Kidney epithelial cell (primary cell): Measurements from ENCODE around the gene CD99. TPM values are rescaled to one million over a fixed set of nuclear protein-coding genes. Genes with fewer than 3 reads are reported as not detected.
"Not testable (repeated sequence)": the region's sequence is repeated elsewhere in the genome, so short reads cannot be mapped to it uniquely, and the experiment has no call there.

Experiments used
- DNase-seq: peaks from one replicate; pipeline ENCODE4 v3.0.0-alpha.2; 2010; ENCODE audit warnings: low read depth
- H3K27me3 ChIP-seq: 2 replicates; pipeline ENCODE4 v1.6.0; 2011; ENCODE audit warnings: low read length; ENCODE audit not compliant: control insufficient read depth, insufficient read depth
- H3K36me3 ChIP-seq: 2 replicates; pipeline ENCODE4 v1.5.1; 2011; ENCODE audit warnings: low read length; ENCODE audit not compliant: control insufficient read depth, insufficient read depth
- H3K4me3 ChIP-seq: 2 replicates; pipeline ENCODE4 v1.5.1; 2011; ENCODE audit warnings: low read depth, mild to moderate bottlenecking, control low read depth, low read length
- total RNA-seq: library from RNA; depleted of rRNA; stranded (reverse); fragments of >200 nt; gene quantifications from 2 replicates; pipeline ENCODE4 v1.2.3, GENCODE V29; 2015
- TF ChIP-seq, protein P1 (sequence below): IDR thresholded peaks from 2 replicates; pipeline ENCODE4 v1.5.1; 2011; ENCODE audit warnings: mild to moderate bottlenecking, moderate library complexity, low read length, control low read depth, inconsistent platforms; ENCODE audit not compliant: insufficient read depth, poor library complexity, severe bottlenecking

Gene CD99
- total RNA-seq, 1 donor from 2014 or later: 152 TPM

DNA sequence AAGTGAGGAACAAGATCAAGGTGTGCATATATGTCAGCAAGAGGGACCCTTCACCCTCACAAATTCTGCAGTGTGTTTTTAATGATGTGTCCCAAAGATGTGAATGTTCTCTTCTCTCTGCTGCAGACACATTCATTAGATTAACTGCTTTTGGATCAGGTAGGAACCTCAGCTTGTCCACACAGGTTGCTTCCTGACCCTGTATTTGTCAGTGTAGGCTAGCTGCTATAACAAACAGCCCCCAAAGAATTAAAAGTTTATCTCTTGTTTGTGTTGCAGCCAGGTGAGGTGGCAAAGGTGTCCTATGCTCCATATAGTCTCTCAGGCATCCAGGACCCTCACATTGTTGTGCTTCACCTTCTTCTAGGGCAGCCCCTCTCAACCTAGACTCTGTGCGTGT lies 78.5 kb downstream of the CD99 start:
- TF ChIP-seq, protein P1, sequence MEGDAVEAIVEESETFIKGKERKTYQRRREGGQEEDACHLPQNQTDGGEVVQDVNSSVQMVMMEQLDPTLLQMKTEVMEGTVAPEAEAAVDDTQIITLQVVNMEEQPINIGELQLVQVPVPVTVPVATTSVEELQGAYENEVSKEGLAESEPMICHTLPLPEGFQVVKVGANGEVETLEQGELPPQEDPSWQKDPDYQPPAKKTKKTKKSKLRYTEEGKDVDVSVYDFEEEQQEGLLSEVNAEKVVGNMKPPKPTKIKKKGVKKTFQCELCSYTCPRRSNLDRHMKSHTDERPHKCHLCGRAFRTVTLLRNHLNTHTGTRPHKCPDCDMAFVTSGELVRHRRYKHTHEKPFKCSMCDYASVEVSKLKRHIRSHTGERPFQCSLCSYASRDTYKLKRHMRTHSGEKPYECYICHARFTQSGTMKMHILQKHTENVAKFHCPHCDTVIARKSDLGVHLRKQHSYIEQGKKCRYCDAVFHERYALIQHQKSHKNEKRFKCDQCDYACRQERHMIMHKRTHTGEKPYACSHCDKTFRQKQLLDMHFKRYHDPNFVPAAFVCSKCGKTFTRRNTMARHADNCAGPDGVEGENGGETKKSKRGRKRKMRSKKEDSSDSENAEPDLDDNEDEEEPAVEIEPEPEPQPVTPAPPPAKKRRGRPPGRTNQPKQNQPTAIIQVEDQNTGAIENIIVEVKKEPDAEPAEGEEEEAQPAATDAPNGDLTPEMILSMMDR: no peak

DNA sequence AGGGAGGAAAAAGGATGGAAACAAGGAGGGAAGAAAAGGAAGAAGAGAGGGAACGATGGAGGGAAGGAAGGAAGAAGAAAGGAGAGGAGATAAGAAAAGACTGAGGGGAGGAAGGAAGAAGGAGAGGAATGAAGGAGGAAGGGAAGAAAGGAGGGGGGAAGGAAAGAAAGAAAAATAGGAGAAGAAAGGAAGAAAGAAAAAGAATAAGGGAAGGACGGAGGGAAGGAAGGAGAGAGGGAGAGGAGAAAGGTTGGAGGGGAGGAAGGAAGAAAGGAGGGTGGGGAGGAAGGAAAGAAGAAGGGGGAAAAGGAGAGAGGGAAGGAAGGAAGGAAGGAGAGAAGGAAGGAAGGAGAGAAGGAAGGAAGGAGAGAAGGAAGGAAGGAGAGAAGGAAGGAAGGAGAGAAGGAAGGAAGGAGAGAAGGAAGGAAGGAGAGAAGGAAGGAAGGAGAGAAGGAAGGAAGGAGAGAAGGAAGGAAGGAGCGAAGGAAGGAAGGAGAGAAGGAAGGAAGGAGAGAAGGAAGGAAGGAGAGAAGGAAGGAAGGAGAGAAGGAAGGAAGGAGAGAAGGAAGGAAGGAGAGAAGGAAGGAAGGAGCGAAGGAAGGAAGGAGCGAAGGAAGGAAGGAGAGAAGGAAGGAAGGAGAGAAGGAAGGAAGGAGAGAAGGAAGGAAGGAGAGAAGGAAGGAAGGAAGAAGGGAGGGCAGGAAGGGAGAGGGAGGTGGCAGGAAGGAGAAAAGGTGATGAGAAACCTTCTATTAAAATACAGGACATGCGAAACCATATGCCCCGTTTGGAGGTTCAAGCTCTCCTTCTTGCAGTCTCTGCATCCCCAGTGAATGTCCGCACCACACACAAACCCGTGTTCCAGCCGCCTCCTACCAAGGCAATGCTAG lies 82.3 kb downstream of the CD99 start:
- not testable (repeated sequence) for H3K36me3 ChIP-seq, DNase-seq, H3K27me3 ChIP-seq, H3K4me3 ChIP-seq

More for the DNA sequence above, 78.5 kb downstream of the CD99 start:
- H3K36me3 ChIP-seq: no peaks in the 10 kb centered on the region
- H3K27me3 ChIP-seq: no peaks in the 10 kb centered on the region
- DNase-seq: no peak
- no peak overlapping the region for H3K4me3 ChIP-seq

DNA sequence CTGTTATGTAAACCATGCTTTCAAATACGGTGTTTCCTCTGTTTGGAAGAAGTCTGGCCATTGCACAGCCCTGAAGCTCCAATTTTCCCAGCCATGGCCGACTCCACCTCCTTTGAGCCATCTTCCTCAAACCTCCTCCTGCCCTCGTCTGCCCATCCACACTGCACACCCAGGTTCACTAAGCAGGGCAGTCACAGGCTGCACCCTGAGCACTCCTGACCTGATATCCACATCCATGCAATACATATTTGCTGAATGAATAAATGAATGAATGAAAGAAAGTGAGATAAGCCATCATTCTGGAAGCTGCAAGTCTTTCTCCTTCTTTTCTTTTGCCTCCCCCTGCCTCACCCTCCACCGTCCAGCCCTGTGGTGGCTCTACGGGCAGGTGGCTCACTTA lies 83.0 kb downstream of the CD99 start:
- no peaks in the 10 kb centered on the region for H3K27me3 ChIP-seq
- DNase-seq: no peak
- no peaks in the 10 kb centered on the region for H3K36me3 ChIP-seq
- TF ChIP-seq, protein P1: no peak
- no peak overlapping the region for H3K4me3 ChIP-seq

DNA sequence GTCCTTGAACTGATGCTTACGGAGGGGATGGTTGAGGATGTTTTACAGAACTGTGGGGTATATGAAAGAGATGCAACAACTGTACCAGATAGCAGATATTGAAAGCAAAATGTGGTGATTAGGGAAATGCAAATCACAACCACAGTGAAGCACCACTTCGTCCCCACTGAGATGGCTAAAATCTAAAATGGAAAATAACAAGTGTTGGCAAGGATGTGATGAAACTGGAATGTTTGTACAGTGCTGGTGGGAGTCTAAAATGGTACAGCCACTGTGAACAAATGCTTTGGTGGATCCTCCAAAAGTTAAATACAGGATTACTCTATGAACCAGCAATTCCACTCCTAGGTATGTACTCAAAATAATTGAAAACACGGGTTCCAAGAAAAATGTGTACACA lies 83.7 kb downstream of the CD99 start:
- no peak overlapping the region for H3K4me3 ChIP-seq

DNA sequence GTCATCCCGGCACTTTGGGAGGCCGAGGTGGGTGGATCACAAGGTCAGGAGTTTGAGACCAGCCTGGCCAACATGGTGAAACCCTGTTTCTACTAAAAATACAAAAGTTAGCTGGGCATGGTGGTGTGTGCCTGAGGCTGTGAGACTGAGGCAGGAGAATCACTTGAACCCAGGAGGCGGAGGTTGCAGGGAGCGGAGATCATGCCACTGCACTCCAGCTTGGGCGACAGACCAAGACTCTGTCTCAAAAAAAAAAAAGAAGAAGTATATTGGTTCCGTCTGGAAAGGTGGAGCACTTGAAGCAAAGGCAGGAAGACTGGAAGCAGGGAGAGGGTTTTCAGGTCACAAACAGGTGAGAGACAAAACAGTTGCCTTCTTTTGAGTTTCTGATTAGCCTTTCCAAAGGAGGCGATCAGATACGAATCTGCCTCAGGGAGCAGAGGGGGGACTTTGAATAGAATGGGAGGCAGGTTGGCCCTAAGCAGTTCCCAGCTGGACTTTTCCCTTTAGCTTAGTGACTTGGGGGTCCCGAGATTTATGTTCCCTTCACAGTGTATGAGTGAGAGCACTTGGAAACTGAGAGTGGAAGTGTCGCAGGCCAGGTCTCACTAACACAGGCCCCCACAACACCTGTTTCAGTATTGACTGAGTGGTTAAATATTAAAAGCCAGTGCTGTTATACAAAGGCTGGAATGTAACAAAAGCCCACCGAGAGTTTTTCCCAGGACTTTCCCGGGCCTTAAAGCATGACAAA lies 89.6 kb downstream of the CD99 start:
- H3K36me3 ChIP-seq, DNase-seq, H3K4me3 ChIP-seq, H3K27me3 ChIP-seq: not testable (repeated sequence)

More for the DNA sequence above, 83.7 kb downstream of the CD99 start:
- TF ChIP-seq, protein P1: no peak
- DNase-seq: no peak
- Histone ChIP-seq H3K27me3 (no peaks in the 10 kb centered on the region), H3K36me3 (no peaks in the 10 kb centered on the region)

DNA sequence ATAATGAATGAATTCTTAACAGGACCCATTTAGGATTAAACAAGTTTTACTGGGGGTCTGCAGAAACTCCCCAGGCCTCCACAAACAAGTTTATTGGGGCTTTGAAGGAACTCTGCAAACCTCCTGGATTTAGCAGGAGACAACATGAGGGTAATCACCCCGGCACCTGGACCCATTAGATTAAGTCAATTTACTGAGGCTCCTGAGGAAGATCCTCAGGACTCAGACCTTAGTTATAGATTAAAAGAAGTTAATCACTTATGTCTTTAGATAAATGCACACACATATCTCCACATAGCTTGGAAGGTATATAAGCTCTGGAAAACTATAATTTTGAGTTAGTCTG lies 90.1 kb downstream of the CD99 start:
- Histone ChIP-seq H3K36me3 (no peaks in the 10 kb centered on the region), H3K27me3 (peaks cover 2% of the 10 kb centered on the region), H3K4me3 (no peak overlapping the region)
- TF ChIP-seq, protein P1: no peak
- DNase-seq: no peak
